Hepatocyte (in vitro differentiated cells): ENCODE results near the gene SLC22A13.
"Not testable (repeated sequence)": the region's sequence is repeated elsewhere in the genome, so short reads cannot be mapped to it uniquely, and the experiment has no call there.

Source experiments
- CTCF ChIP-seq: fragments of 200-600 bp; sonication (generic); IDR thresholded peaks from 2 replicates; pipeline ENCODE4 v1.5.1; 2016; ENCODE audit warnings: antibody characterized with exemption, mild to moderate bottlenecking; ENCODE audit not compliant: poor library complexity
- EZH2phosphoT487 ChIP-seq: fragments of 200-600 bp; sonication (generic); IDR thresholded peaks from one replicate; pipeline ENCODE4 v1.6.1; 2018; ENCODE audit warnings: antibody characterized with exemption, mild to moderate bottlenecking, low read depth, moderate library complexity; ENCODE audit not compliant: unreplicated experiment, severe bottlenecking

GRCh38 chr3:38289286-38290217, 23.9 kb downstream of the SLC22A13 start:
- not testable (repeated sequence) for TF ChIP-seq CTCF, EZH2phosphoT487
